Measurements from ENCODE around the gene SNX9.
"Not testable (repeated sequence)": the region's sequence is repeated elsewhere in the genome, so short reads cannot be mapped to it uniquely, and the experiment has no call there.

SNX9 gene

GRCh38 chr6:157896932-157897331 lies 73.9 kb downstream of the SNX9 start:
- H3K4me1 ChIP-seq (ENCODE audit: control insufficient read depth in 1 of 2, insufficient read depth in 2 of 2, low read length in 2 of 2): no peaks in the 10 kb centered on the region
- H3K36me3 ChIP-seq (ENCODE audit: control insufficient read depth in 1 of 2, insufficient read depth in 2 of 2, low read length in 2 of 2): peaks cover 6 to 14% of the 10 kb centered on the region in 2 donors
- no peaks in the 10 kb centered on the region for H3K9me3 ChIP-seq (ENCODE audit: control insufficient read depth in 1 of 2, low read length in 2 of 2)
- H3K27ac ChIP-seq (ENCODE audit: low read length): no peak overlapping the region
- no peak overlapping the region for H3K4me3 ChIP-seq (ENCODE audit: low read depth in 1 of 2, low read length in 2 of 2)
- no peaks in the 10 kb centered on the region for H3K27me3 ChIP-seq (ENCODE audit: low read depth, low read length)

- peaks cover 11 to 25% of the 10 kb centered on the region in 2 donors for H3K36me3 ChIP-seq (ENCODE audit: control insufficient read depth in 1 of 2, insufficient read depth in 2 of 2, low read length in 2 of 2)
- no peaks in the 10 kb centered on the region for H3K27me3 ChIP-seq (ENCODE audit: low read depth, low read length)
- no peaks in the 10 kb centered on the region for H3K4me1 ChIP-seq (ENCODE audit: control insufficient read depth in 1 of 2, insufficient read depth in 2 of 2, low read length in 2 of 2)
- H3K4me3 ChIP-seq (ENCODE audit: low read depth in 1 of 2, low read length in 2 of 2): no peak overlapping the region
- no peaks in the 10 kb centered on the region for H3K9me3 ChIP-seq (ENCODE audit: control insufficient read depth in 1 of 2, low read length in 2 of 2)
- no peak overlapping the region for H3K27ac ChIP-seq (ENCODE audit: low read length)
Measured at GRCh38 chr6:157898169-157898568, 75.1 kb downstream of the SNX9 start.

- H3K4me3 ChIP-seq (ENCODE audit: low read depth in 1 of 2, low read length in 2 of 2): no peak overlapping the region
- H3K27ac ChIP-seq (ENCODE audit: low read length): no peak overlapping the region
- no peaks in the 10 kb centered on the region for H3K9me3 ChIP-seq (ENCODE audit: control insufficient read depth in 1 of 2, low read length in 2 of 2)
- no peaks in the 10 kb centered on the region for H3K27me3 ChIP-seq (ENCODE audit: low read depth, low read length)
- H3K36me3 ChIP-seq (ENCODE audit: control insufficient read depth in 1 of 2, insufficient read depth in 2 of 2, low read length in 2 of 2): peaks cover 16 to 30% of the 10 kb centered on the region in 2 donors
- H3K4me1 ChIP-seq (ENCODE audit: control insufficient read depth in 1 of 2, insufficient read depth in 2 of 2, low read length in 2 of 2): no peaks in the 10 kb centered on the region
Measured at GRCh38 chr6:157898640-157899039, 75.6 kb downstream of the SNX9 start.

DNA sequence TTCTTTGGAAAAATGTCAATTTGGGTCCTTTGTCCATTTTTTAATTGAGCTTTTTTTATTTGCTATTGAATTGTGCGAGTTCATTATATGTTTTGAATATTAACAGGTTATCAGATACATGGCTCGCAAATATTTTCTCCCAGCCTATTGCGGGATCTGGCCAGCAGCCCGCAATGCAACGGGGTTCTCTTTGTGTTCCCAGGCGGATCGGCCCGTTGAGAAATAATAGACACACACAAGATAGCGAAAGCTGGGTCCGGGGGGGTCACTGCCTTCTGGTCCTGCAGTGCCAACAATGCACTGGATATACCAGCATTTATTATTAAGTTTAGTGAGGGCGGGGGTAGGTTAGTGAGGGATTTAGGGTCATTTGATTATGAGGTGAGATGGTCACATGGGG lies 77.2 kb downstream of the SNX9 start:
- H3K27me3 ChIP-seq (ENCODE audit: low read depth, low read length); H3K4me1 ChIP-seq (ENCODE audit: control insufficient read depth in 1 of 2, insufficient read depth in 2 of 2, low read length in 2 of 2); H3K27ac ChIP-seq (ENCODE audit: low read length); H3K4me3 ChIP-seq (ENCODE audit: low read depth in 1 of 2, low read length in 2 of 2); H3K9me3 ChIP-seq (ENCODE audit: control insufficient read depth in 1 of 2, low read length in 2 of 2): not testable (repeated sequence)
- peaks cover 21 to 31% of the 10 kb centered on the region in 2 donors for H3K36me3 ChIP-seq (ENCODE audit: control insufficient read depth in 1 of 2, insufficient read depth in 2 of 2, low read length in 2 of 2)

- H3K9me3 ChIP-seq (ENCODE audit: control insufficient read depth in 1 of 2, low read length in 2 of 2); H3K27ac ChIP-seq (ENCODE audit: low read length); H3K4me1 ChIP-seq (ENCODE audit: control insufficient read depth in 1 of 2, insufficient read depth in 2 of 2, low read length in 2 of 2); H3K4me3 ChIP-seq (ENCODE audit: low read depth in 1 of 2, low read length in 2 of 2); H3K27me3 ChIP-seq (ENCODE audit: low read depth, low read length): not testable (repeated sequence)
- H3K36me3 ChIP-seq (ENCODE audit: control insufficient read depth in 1 of 2, insufficient read depth in 2 of 2, low read length in 2 of 2): peaks cover 21 to 31% of the 10 kb centered on the region in 2 donors
Measured at GRCh38 chr6:157900751-157901150, 77.7 kb downstream of the SNX9 start.

DNA sequence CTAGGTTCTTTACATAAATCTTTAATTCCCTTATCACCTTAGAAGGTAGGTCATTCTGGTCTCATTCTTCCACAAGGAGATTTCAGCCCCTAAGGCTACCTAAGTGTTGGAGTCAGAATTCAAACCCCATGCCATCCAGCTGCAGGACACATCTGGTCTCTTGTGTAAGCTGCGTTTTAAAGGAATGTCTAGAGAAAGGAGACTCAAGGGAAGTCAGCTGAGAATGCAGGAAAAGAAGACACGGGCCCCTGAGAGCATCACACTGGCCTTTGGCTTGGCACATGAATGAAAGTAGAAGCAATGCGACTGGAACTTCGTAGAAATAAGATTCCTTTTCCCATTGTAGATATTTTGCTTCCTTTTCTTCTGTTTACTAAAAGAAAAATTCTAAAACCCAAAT lies 82.0 kb downstream of the SNX9 start:
- H3K36me3 ChIP-seq (ENCODE audit: control insufficient read depth in 1 of 2, insufficient read depth in 2 of 2, low read length in 2 of 2): peaks cover 21 to 43% of the 10 kb centered on the region in 2 donors
- H3K9me3 ChIP-seq (ENCODE audit: control insufficient read depth in 1 of 2, low read length in 2 of 2): peaks cover 0 to 2% of the 10 kb centered on the region in 2 donors
- H3K27ac ChIP-seq (ENCODE audit: low read length): no peak overlapping the region
- no peaks in the 10 kb centered on the region for H3K27me3 ChIP-seq (ENCODE audit: low read depth, low read length)
- H3K4me3 ChIP-seq (ENCODE audit: low read depth in 1 of 2, low read length in 2 of 2): no peak overlapping the region
- H3K4me1 ChIP-seq (ENCODE audit: control insufficient read depth in 1 of 2, insufficient read depth in 2 of 2, low read length in 2 of 2): no peaks in the 10 kb centered on the region

DNA sequence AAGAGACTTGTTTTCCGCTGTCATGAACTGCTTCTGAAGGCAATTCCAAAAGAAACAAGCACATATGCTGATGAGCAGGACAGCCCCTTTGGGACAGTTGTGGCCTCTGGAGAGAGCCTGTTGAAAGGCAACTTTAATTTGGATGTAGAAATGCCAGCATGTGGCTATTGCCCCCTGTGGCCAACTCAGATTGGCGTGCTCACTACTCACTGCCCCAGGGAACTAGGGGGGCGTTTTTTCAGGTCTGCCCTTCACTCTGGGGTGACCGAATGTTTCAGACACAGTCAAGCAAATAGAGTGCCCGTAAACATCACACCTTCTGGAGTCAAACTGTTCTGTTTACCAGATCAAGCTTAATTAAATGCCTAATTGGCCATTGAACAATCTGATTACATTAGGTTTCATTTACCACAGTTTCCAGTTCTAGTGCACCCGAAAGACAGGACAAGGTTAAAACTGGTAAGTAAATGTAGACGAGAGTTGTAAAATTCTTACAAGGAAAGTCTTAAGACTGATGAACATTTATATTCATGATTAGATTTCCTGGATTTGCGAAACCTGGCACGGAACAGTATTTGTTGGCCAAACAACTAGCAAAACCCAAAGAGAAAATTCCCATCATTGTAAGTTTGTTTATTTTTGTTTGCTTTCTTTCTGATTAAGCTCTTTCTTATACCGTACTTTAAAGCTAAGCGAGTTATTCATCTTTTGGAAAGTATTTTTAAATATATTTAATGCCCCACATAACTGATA lies 82.7 kb downstream of the SNX9 start:
- peaks cover 0 to 4% of the 10 kb centered on the region in 2 donors for H3K9me3 ChIP-seq (ENCODE audit: control insufficient read depth in 1 of 2, low read length in 2 of 2)
- no peaks in the 10 kb centered on the region for H3K4me1 ChIP-seq (ENCODE audit: control insufficient read depth in 1 of 2, insufficient read depth in 2 of 2, low read length in 2 of 2)
- peaks cover 28 to 51% of the 10 kb centered on the region in 2 donors for H3K36me3 ChIP-seq (ENCODE audit: control insufficient read depth in 1 of 2, insufficient read depth in 2 of 2, low read length in 2 of 2)
- H3K27me3 ChIP-seq (ENCODE audit: low read depth, low read length): no peaks in the 10 kb centered on the region
- no peak overlapping the region for H3K4me3 ChIP-seq (ENCODE audit: low read depth in 1 of 2, low read length in 2 of 2)
- H3K27ac ChIP-seq (ENCODE audit: low read length): no peak overlapping the region

- Histone ChIP-seq H3K27me3 (ENCODE audit: low read depth, low read length) (no peaks in the 10 kb centered on the region), H3K4me3 (ENCODE audit: low read depth in 1 of 2, low read length in 2 of 2) (no peak overlapping the region), H3K9me3 (ENCODE audit: control insufficient read depth in 1 of 2, low read length in 2 of 2) (peaks cover 0 to 4% of the 10 kb centered on the region in 2 donors), H3K27ac (ENCODE audit: low read length) (no peak overlapping the region), H3K36me3 (ENCODE audit: control insufficient read depth in 1 of 2, insufficient read depth in 2 of 2, low read length in 2 of 2) (peaks cover 32 to 51% of the 10 kb centered on the region in 2 donors), H3K4me1 (ENCODE audit: control insufficient read depth in 1 of 2, insufficient read depth in 2 of 2, low read length in 2 of 2) (no peaks in the 10 kb centered on the region)
Measured at GRCh38 chr6:157906537-157907061, 83.6 kb downstream of the SNX9 start.

- Histone ChIP-seq H3K27me3 (ENCODE audit: low read depth, low read length) (no peaks in the 10 kb centered on the region), H3K4me1 (ENCODE audit: control insufficient read depth in 1 of 2, insufficient read depth in 2 of 2, low read length in 2 of 2) (peaks cover 0 to 3% of the 10 kb centered on the region in 2 donors), H3K9me3 (ENCODE audit: control insufficient read depth in 1 of 2, low read length in 2 of 2) (peaks cover 0 to 4% of the 10 kb centered on the region in 2 donors), H3K36me3 (ENCODE audit: control insufficient read depth in 1 of 2, insufficient read depth in 2 of 2, low read length in 2 of 2) (peaks cover 28 to 45% of the 10 kb centered on the region in 2 donors), H3K27ac (ENCODE audit: low read length) (no peak overlapping the region), H3K4me3 (ENCODE audit: low read depth in 1 of 2, low read length in 2 of 2) (no peak overlapping the region)
Measured at GRCh38 chr6:157907651-157908050, 84.6 kb downstream of the SNX9 start.

GRCh38 chr6:157908369-157909281 lies 85.6 kb downstream of the SNX9 start:
- H3K36me3 ChIP-seq (ENCODE audit: control insufficient read depth in 1 of 2, insufficient read depth in 2 of 2, low read length in 2 of 2): peaks cover 22 to 39% of the 10 kb centered on the region in 2 donors
- no peaks in the 10 kb centered on the region for H3K27me3 ChIP-seq (ENCODE audit: low read depth, low read length)
- no peak overlapping the region for H3K27ac ChIP-seq (ENCODE audit: low read length)
- H3K9me3 ChIP-seq (ENCODE audit: control insufficient read depth in 1 of 2, low read length in 2 of 2): peaks cover 0 to 4% of the 10 kb centered on the region in 2 donors
- H3K4me1 ChIP-seq (ENCODE audit: control insufficient read depth in 1 of 2, insufficient read depth in 2 of 2, low read length in 2 of 2): peaks cover 0 to 3% of the 10 kb centered on the region in 2 donors
- H3K4me3 ChIP-seq (ENCODE audit: low read depth in 1 of 2, low read length in 2 of 2): no peak overlapping the region

- Histone ChIP-seq H3K4me1 (ENCODE audit: control insufficient read depth in 1 of 2, insufficient read depth in 2 of 2, low read length in 2 of 2) (peaks cover 0 to 3% of the 10 kb centered on the region in 2 donors), H3K9me3 (ENCODE audit: control insufficient read depth in 1 of 2, low read length in 2 of 2) (peaks cover 0 to 4% of the 10 kb centered on the region in 2 donors), H3K36me3 (ENCODE audit: control insufficient read depth in 1 of 2, insufficient read depth in 2 of 2, low read length in 2 of 2) (peaks cover 21 to 42% of the 10 kb centered on the region in 2 donors), H3K27ac (ENCODE audit: low read length) (no peak overlapping the region), H3K4me3 (ENCODE audit: low read depth in 1 of 2, low read length in 2 of 2) (no peak overlapping the region), H3K27me3 (ENCODE audit: low read depth, low read length) (no peaks in the 10 kb centered on the region)
Measured at GRCh38 chr6:157909282-157909664, 86.2 kb downstream of the SNX9 start.
